Trophoblast cell (in vitro differentiated cells and primary cell): ENCODE data around the gene KLHL11.

Experiments
- DNase-seq, 2 donors: peaks; one replicate each; pipeline ENCODE4 v3.0.0-alpha.2; 2016
- H2AFZ ChIP-seq: 2 replicates; pipeline ENCODE4 v1.6.1; 2013; ENCODE audit warnings: low read length, moderate library complexity, mild to moderate bottlenecking; ENCODE audit not compliant: insufficient read depth, poor library complexity
- H2AK5ac ChIP-seq: 2 replicates; pipeline ENCODE4 v1.6.1; 2013; ENCODE audit warnings: mild to moderate bottlenecking, low read length
- H2BK120ac ChIP-seq: 2 replicates; pipeline ENCODE4 v1.6.1; 2013; ENCODE audit warnings: low read length, mild to moderate bottlenecking, moderate library complexity; ENCODE audit not compliant: insufficient read depth, poor library complexity
- H2BK12ac ChIP-seq: 2 replicates; pipeline ENCODE4 v1.6.1; 2013; ENCODE audit warnings: mild to moderate bottlenecking, low read length, moderate library complexity
- H2BK5ac ChIP-seq: 2 replicates; pipeline ENCODE4 v1.6.1; 2013; ENCODE audit warnings: low read length, low read depth, moderate library complexity, mild to moderate bottlenecking; ENCODE audit not compliant: poor library complexity
- H3K14ac ChIP-seq: 2 replicates; pipeline ENCODE4 v1.6.1; 2013; ENCODE audit warnings: mild to moderate bottlenecking, low read length
- H3K18ac ChIP-seq: 2 replicates; pipeline ENCODE4 v1.6.1; 2013; ENCODE audit warnings: mild to moderate bottlenecking, low read length
- H3K23ac ChIP-seq: 2 replicates; pipeline ENCODE4 v1.6.1; 2013; ENCODE audit warnings: low read length
- H3K27ac ChIP-seq: 2 replicates; pipeline ENCODE4 v1.5.1; 2013; ENCODE audit warnings: low read depth, mild to moderate bottlenecking, inconsistent platforms, low read length, moderate library complexity
- H3K27me3 ChIP-seq: 2 replicates; pipeline ENCODE4 v1.6.1; 2013; ENCODE audit warnings: inconsistent platforms, mild to moderate bottlenecking, low read length, moderate library complexity; ENCODE audit not compliant: insufficient read depth
- H3K36me3 ChIP-seq, 2 experiments: 1 replicate in 1 of 2; 2 replicates in 1 of 2; pipeline ENCODE4 v1.6.1; 2013; ENCODE audit warnings: low read length in 2 of 2, mild to moderate bottlenecking in 2 of 2, moderate library complexity in 1 of 2; ENCODE audit not compliant: insufficient read depth in 2 of 2, control insufficient read depth in 1 of 2
- H3K4ac ChIP-seq: 2 replicates; pipeline ENCODE4 v1.6.1; 2013; ENCODE audit warnings: low read depth, mild to moderate bottlenecking, low read length, moderate library complexity
- H3K4me1 ChIP-seq, 2 experiments: 1 replicate in 1 of 2; 2 replicates in 1 of 2; pipeline ENCODE4 v1.6.1; 2013; ENCODE audit warnings: low read length in 2 of 2, mild to moderate bottlenecking in 2 of 2, moderate library complexity in 1 of 2; ENCODE audit not compliant: insufficient read depth in 2 of 2, control insufficient read depth in 1 of 2
- H3K4me2 ChIP-seq: 2 replicates; pipeline ENCODE4 v1.6.1; 2013; ENCODE audit warnings: inconsistent platforms, mild to moderate bottlenecking, low read length, moderate library complexity
- H3K4me3 ChIP-seq: 2 replicates; pipeline ENCODE4 v1.5.1; 2013; ENCODE audit warnings: mild to moderate bottlenecking, low read depth, low read length, inconsistent platforms
- H3K79me1 ChIP-seq: one replicate; pipeline ENCODE4 v1.6.1; 2013; ENCODE audit warnings: low read length
- H3K79me2 ChIP-seq: 2 replicates; pipeline ENCODE4 v1.6.1; 2013; ENCODE audit warnings: low read length, mild to moderate bottlenecking; ENCODE audit not compliant: control insufficient read depth, insufficient read depth, poor library complexity
- H3K9ac ChIP-seq: 2 replicates; pipeline ENCODE4 v1.6.1; 2013; ENCODE audit warnings: mild to moderate bottlenecking, low read length
- H3K9me3 ChIP-seq: 2 replicates; pipeline ENCODE4 v1.6.1; 2013; ENCODE audit warnings: low read depth, mild to moderate bottlenecking, control low read depth, inconsistent platforms, low read length; ENCODE audit not compliant: insufficient read depth
- H4K12ac ChIP-seq: 2 replicates; pipeline ENCODE4 v1.6.1; 2013; ENCODE audit warnings: low read depth, mild to moderate bottlenecking, low read length, moderate library complexity
- H4K8ac ChIP-seq: 2 replicates; pipeline ENCODE4 v1.6.1; 2013; ENCODE audit warnings: low read depth, mild to moderate bottlenecking, low read length, moderate library complexity
- H4K91ac ChIP-seq: one replicate; pipeline ENCODE4 v1.6.1; 2013; ENCODE audit warnings: low read depth, mild to moderate bottlenecking, low read length, moderate library complexity
- WGBS: extraction: QIAGEN DNeasy Blood & Tissue Kit; methylation state at CpG from one replicate; pipeline ENCODE4 v1.1.7; 2013; ENCODE audit warnings: missing lambda C conversion rate; ENCODE audit not compliant: insufficient read length, insufficient coverage; ENCODE audit errors: extremely low coverage; 5-methylcytosine and 5-hydroxymethylcytosine counted together

KLHL11 gene

DNA sequence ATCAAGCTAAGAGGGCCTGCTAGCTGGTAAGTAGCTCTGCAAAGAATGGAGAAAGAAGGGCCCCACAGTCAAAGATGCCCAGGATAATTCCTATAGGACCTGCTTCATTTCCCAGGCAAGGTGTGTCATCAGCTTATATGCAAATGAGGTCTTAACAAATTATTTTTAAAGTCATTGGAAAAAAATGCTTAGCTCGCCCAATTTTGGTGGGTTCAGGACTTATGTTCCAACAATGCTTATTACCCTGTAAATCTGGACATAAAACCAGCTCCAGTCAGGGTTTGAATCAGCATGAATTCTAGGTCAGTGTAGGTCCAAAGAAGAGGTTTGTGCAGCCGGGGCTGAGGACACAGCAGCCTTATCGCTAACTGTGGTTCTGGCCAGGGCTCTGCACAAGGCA, 28.2 kb upstream of the KLHL11 start:
- Histone ChIP-seq H2AK5ac (no peak overlapping the region), H3K4me1 (peaks cover 0 to 13% of the 10 kb centered on the region in 2 experiments), H2AFZ (no peak overlapping the region), H2BK12ac (no peak overlapping the region), H3K4me3 (no peak overlapping the region), H4K8ac (no peak overlapping the region), H3K27me3 (no peaks in the 10 kb centered on the region), H3K4me2 (no peak overlapping the region), H3K79me2 (no peaks in the 10 kb centered on the region), H3K4ac (no peak overlapping the region), H3K9ac (no peak overlapping the region), H3K9me3 (peaks cover 1% of the 10 kb centered on the region), H3K23ac (no peak overlapping the region), H2BK5ac (no peak overlapping the region), H3K79me1 (no peaks in the 10 kb centered on the region), H3K14ac (no peak overlapping the region), H3K18ac (no peak overlapping the region), H3K36me3 (peaks cover 75 to 82% of the 10 kb centered on the region in 2 experiments), H4K91ac (no peak overlapping the region), H2BK120ac (no peak overlapping the region), H3K27ac (no peak overlapping the region), H4K12ac (no peak overlapping the region)
- no peak for DNase-seq
- no CpG with 5 or more reads among the region's 3 CpGs for WGBS

DNA sequence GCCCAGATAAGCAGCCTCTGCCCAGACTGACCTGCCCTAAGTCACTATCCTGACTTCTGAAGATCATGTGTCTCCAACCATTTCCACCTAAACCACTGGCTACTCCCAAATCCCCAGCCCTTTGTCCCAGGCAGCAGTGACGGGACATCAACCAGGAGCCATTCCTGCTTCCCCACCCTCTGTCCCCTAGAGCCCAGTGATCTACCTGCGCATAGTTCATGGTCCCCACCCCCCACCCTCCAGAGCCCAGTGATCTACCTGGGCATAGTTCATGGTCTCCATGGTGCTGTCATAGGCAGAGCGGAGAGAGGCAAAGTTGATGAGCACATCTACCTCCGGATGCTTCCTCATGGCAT, 26.8 kb upstream of the KLHL11 start:
- Histone ChIP-seq H3K27ac (no peak overlapping the region), H3K79me2 (no peaks in the 10 kb centered on the region), H3K18ac (no peak overlapping the region), H3K9ac (no peak overlapping the region), H3K36me3 (peaks cover 77 to 82% of the 10 kb centered on the region in 2 experiments), H3K79me1 (no peaks in the 10 kb centered on the region), H3K23ac (no peak overlapping the region), H3K14ac (no peak overlapping the region), H3K27me3 (no peaks in the 10 kb centered on the region), H3K4me2 (no peak overlapping the region), H3K4ac (no peak overlapping the region), H2BK12ac (no peak overlapping the region), H3K4me1 (peaks cover 0 to 13% of the 10 kb centered on the region in 2 experiments), H2AK5ac (no peak overlapping the region), H3K9me3 (peaks cover 3% of the 10 kb centered on the region), H4K12ac (no peak overlapping the region), H2AFZ (no peak overlapping the region), H2BK5ac (no peak overlapping the region), H4K91ac (no peak overlapping the region), H3K4me3 (no peak overlapping the region), H4K8ac (no peak overlapping the region), H2BK120ac (no peak overlapping the region)
- WGBS: no CpG with 5 or more reads among the region's 4 CpGs
- DNase-seq: no peak

GRCh38 chr17:41891135-41892020, 26.2 kb upstream of the KLHL11 start:
- H3K9ac ChIP-seq: no peak overlapping the region

DNA sequence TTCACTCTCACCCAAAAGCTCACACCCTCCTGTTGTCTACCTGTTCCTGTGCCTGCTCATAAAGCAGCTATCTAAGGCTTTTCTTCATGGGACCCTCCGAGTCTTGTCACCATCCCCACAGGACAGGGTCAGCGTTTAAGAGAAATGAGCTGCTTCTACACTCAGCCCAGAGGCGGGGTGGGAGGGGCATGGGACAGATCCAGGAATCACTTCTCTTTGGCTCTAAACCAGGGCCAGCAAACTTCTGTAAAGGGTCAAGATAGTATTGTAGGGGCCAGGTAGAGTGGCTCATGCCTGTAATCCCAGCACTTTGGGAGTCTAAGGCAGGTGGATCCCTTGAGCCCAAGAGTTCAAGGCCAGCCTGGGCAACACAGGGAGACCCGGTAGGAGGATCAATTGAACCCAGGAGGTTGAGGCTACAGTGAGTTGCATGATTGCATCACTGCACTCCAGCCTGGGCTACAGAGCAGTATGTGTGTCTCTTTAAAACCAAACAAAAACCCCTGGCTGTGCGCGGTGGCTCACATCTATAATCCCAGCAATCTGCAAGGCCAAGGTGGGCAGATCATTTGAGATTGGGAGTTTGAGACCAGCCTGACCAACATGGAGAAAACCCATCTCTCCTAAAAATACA, 23.2 kb upstream of the KLHL11 start:
- H2AFZ ChIP-seq: no peak overlapping the region
- H4K12ac ChIP-seq: no peak overlapping the region
- no peak overlapping the region for H4K8ac ChIP-seq
- H4K91ac ChIP-seq: no peak overlapping the region
- H3K4ac ChIP-seq: no peak overlapping the region
- no peak overlapping the region for H2BK12ac ChIP-seq
- H3K27me3 ChIP-seq: no peaks in the 10 kb centered on the region
- no peak overlapping the region for H2BK120ac ChIP-seq
- H3K36me3 ChIP-seq: peaks cover 74 to 86% of the 10 kb centered on the region in 2 experiments
- no peak overlapping the region for H2AK5ac ChIP-seq
- no peaks in the 10 kb centered on the region for H3K4me1 ChIP-seq
- no peaks in the 10 kb centered on the region for H3K79me2 ChIP-seq
- H3K14ac ChIP-seq: no peak overlapping the region
- H3K9me3 ChIP-seq: peaks cover 3% of the 10 kb centered on the region
- H3K23ac ChIP-seq: no peak overlapping the region
- H3K18ac ChIP-seq: no peak overlapping the region
- H3K27ac ChIP-seq: no peak overlapping the region
- H3K79me1 ChIP-seq: no peaks in the 10 kb centered on the region
- no peak overlapping the region for H3K9ac ChIP-seq
- H3K4me2 ChIP-seq: no peak overlapping the region
- H3K4me3 ChIP-seq: no peak overlapping the region
- WGBS: no CpG with 5 or more reads among the region's 6 CpGs
- no peak overlapping the region for H2BK5ac ChIP-seq
- DNase-seq: no peak

More at GRCh38 chr17:41891135-41892020, 26.2 kb upstream of the KLHL11 start:
- no peak for DNase-seq
- Histone ChIP-seq H3K4me1 (peaks cover 0 to 13% of the 10 kb centered on the region in 2 experiments), H3K14ac (no peak overlapping the region), H3K27ac (no peak overlapping the region), H4K12ac (no peak overlapping the region), H3K27me3 (no peaks in the 10 kb centered on the region), H2BK120ac (no peak overlapping the region), H3K4me3 (no peak overlapping the region), H3K18ac (no peak overlapping the region), H2BK12ac (no peak overlapping the region), H2AK5ac (no peak overlapping the region), H3K79me1 (no peaks in the 10 kb centered on the region), H4K91ac (no peak overlapping the region), H3K23ac (no peak overlapping the region), H2BK5ac (no peak overlapping the region), H3K4me2 (no peak overlapping the region), H3K79me2 (no peaks in the 10 kb centered on the region), H3K9me3 (peaks cover 3% of the 10 kb centered on the region), H3K4ac (no peak overlapping the region), H2AFZ (no peak overlapping the region), H4K8ac (no peak overlapping the region), H3K36me3 (peaks cover 77 to 82% of the 10 kb centered on the region in 2 experiments)
- WGBS: no CpG with 5 or more reads among the region's 7 CpGs
